GM13976 (cell line): ENCODE data around the gene SNX4.

Experiments used
- DNase-seq: peaks from one replicate; pipeline ENCODE4 v3.0.0; 2012; ENCODE audit warnings: low spot score
- CTCF ChIP-seq: IDR thresholded peaks from 2 replicates; pipeline ENCODE4 v1.5.1; 2012; ENCODE audit warnings: borderline replicate concordance, mild to moderate bottlenecking; ENCODE audit not compliant: insufficient read depth; ENCODE audit errors: extremely low read depth, missing control alignments, control extremely low read depth
- in situ Hi-C: fragments of 300-500 bp; cut with MboI; formaldehyde crosslinking; loops from one replicate; pipeline ENCODE4 v1.12.0; 2022; ENCODE audit warnings: low sequenced_read_pairs, mixed read lengths, inconsistent platforms; ENCODE audit not compliant: unreplicated experiment

Gene SNX4

GRCh38 chr3:125513490-125514115 is 6.4 kb downstream of the SNX4 start:
- no peak for DNase-seq
- in situ Hi-C loops, result no loop called here
- no peak for TF ChIP-seq CTCF

GRCh38 chr3:125512135-125512920 is 7.7 kb downstream of the SNX4 start:
- no peak for TF ChIP-seq CTCF
- peak; percentile 43 for DNase-seq
- in situ Hi-C loops, result no loop called here

- DNase-seq, result peak; percentile 19
- in situ Hi-C loops, result no loop called here
- no peak for TF ChIP-seq CTCF
These were observed 8.4 kb downstream of the SNX4 start for GRCh38 chr3:125511420-125512118.

- no peak for DNase-seq
- TF ChIP-seq CTCF, result no peak
- in situ Hi-C loops, result no loop called here
These were observed 12.9 kb downstream of the SNX4 start for GRCh38 chr3:125507128-125507527.

- no peak for DNase-seq
- no peak for TF ChIP-seq CTCF
- in situ Hi-C loops, result no loop called here
These were observed 21.4 kb downstream of the SNX4 start for GRCh38 chr3:125498630-125499029.

- no peak for DNase-seq
- in situ Hi-C loops, result no loop called here
- TF ChIP-seq CTCF, result no peak
These were observed 23.3 kb downstream of the SNX4 start for GRCh38 chr3:125496701-125497100.
